HG02885 (cell line): ENCODE measurements around the gene PTPN22.

Source experiments
- ATAC-seq: cut with Tn5 transposase; IDR thresholded peaks from one replicate; pipeline ENCODE4 v1.9.1; 2021; ENCODE audit warnings: mild to moderate bottlenecking; ENCODE audit not compliant: unreplicated experiment, poor library complexity

The PTPN22 gene

GRCh38 chr1:113804421-113805255, 66.9 kb downstream of the PTPN22 start:
- ATAC-seq = no peak

GRCh38 chr1:113802367-113803007, 69.0 kb downstream of the PTPN22 start:
- ATAC-seq = no peak

DNA sequence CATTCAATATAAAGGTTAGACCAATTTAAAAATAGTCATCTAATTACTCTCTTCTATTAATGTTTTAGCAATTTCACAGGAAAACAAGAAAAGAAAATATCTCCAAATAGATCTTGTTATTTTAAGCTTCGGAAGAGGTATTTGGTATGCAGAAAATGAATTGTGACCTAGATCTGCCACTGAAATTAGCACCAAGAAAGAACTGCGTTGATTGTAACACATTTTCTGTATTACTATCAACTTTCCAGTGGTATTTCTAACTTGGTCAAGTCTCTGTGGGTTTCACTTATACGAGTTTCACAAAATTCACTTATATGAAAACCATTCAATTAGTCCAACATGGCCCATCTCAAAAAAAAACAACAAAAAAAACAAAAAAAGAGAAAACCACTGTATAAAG, 71.0 kb downstream of the PTPN22 start:
- no peak for ATAC-seq

- no peak for ATAC-seq
Measured at GRCh38 chr1:113797472-113797871, 74.0 kb downstream of the PTPN22 start.

GRCh38 chr1:113793878-113794834, 77.4 kb downstream of the PTPN22 start:
- no peak for ATAC-seq

DNA sequence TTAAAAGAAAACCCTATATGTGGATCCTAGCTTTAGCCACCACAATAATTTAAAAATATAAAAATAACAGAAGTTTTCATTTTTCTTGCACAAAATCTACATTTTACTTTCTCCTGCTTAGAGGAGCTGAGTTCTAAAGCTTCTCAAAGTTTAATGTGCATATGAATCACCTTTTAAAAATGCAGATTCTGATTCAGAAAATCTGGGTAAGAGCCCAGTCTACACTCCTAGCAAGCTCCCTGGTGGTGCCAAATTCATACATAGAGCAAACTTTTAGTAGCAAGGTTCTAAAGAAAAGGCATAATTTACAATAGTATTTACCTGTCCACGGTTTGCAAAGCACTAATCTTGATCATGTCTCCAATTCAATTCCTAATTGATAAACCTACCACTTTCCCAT, 78.5 kb downstream of the PTPN22 start:
- ATAC-seq = no peak

GRCh38 chr1:113792471-113792870, 79.0 kb downstream of the PTPN22 start:
- no peak for ATAC-seq

DNA sequence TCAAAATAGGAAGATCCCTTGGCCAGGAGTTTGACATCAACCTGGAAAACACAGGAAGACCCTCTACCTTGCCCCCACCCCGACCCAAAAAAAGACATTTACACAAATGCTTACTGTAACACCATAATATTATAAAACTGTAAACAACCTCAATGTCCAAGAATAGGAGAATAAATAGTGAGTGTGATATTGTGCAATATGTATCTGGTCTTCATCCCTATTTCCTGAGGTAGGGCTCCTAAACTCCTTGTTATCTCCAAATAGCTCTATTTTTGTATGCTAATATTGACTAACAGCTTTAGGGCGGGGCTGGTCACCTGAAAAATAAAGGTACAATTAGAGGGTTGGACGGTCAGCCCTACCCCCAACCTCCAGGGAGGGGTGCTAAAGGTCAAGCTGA, 82.7 kb downstream of the PTPN22 start:
- no peak for ATAC-seq

- no peak for ATAC-seq
Measured at GRCh38 chr1:113787663-113788062, 83.8 kb downstream of the PTPN22 start.

DNA sequence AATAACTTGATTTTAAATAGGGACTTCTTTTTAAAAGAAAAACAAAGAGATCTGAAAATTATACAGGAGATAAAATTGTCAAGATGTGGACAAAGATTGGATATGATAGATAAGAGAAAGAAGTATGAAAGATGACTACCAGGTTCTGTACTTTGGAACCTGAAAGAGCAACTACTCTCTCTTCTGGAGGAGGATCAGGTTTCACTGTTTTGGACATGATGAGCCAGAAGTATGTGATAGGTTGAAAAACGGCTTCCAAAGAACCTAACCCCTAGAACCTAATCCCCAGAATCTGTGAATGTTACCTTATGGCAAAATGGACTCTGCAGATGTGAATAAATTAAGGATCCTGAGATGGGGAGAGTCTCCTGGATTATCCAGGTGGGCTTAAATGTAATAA, 85.4 kb downstream of the PTPN22 start:
- ATAC-seq = no peak

GRCh38 chr1:113784104-113784779, 87.3 kb downstream of the PTPN22 start:
- ATAC-seq = peak; percentile 66

DNA sequence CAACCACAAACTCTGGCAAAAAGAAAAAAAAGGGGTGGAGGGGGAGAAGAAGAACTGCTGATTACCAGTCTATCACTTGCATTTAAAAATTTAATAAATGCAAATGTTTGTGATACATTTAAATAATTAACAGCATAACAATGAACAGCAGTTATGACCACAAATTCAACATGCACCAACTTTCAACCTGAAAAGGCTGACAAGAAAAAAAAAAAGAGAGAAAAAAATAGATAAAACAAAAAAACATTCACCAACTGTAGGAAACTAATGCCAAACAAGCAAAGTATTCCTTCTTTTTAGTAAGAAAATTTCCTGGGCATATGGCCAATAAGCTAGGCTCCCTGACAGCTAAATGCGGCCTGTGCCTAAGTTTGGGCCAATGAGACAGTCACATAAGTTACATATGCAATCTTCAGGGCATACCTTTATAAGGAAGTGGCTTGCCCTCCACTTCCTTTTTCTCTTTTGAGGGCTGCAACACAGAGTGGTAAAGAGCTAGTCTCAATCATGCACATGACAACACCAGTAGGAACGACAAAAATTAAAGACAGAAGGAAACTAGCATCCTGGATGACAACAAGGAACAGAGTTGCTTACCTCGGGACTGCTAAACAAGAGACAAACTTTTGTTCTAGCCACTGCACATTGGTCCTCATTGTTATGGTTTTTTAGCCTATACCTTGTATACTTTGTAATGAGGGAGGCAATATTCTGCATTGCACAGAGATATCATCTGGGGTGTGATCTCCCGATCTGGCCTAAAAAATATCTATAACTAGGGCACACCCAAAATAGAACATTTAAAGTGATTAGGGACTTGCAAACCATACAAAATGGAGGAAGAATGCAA, 88.0 kb downstream of the PTPN22 start:
- peak; percentile 77 for ATAC-seq

- no peak for ATAC-seq
Measured at GRCh38 chr1:113782406-113782805, 89.1 kb downstream of the PTPN22 start.

GRCh38 chr1:113780374-113781146, 91.0 kb downstream of the PTPN22 start:
- peak; percentile 55 for ATAC-seq

- ATAC-seq = no peak
Measured at GRCh38 chr1:113779542-113779941, 92.0 kb downstream of the PTPN22 start.

GRCh38 chr1:113777561-113777960, 94.0 kb downstream of the PTPN22 start:
- ATAC-seq = no peak

GRCh38 chr1:113770031-113770430, 101.5 kb downstream of the PTPN22 start:
- ATAC-seq = no peak

- ATAC-seq = no peak
Measured at GRCh38 chr1:113769601-113769970, 101.9 kb downstream of the PTPN22 start.
